Sciatic nerve (tissue), 2 donors: ENCODE measurements around the gene MTMR2. TPM values are rescaled to one million over a fixed set of nuclear protein-coding genes. Genes with fewer than 3 reads are reported as not detected.
A peak's percentile ranks its signal among the peaks of the same experiment; 100 is the strongest.
"Not testable (repeated sequence)": the region's sequence is repeated elsewhere in the genome, so short reads cannot be mapped to it uniquely, and the experiment has no call there.

Source experiments
- ATAC-seq: fragments of 200-7000 bp; cut with Tn5 transposase; one replicate; pipeline ENCODE4 v1.9.1; 2020; ENCODE audit warnings: mild to moderate bottlenecking, moderate library complexity
- DNase-seq: peaks from one replicate; pipeline ENCODE4 v3.0.0-alpha.2; 2020; ENCODE audit warnings: low spot score
- intact Hi-C: fragments of 100-400 bp; cut with DNase I; formaldehyde crosslinking; loops from one replicate; pipeline ENCODE4 v1.14.2; 2022
- total RNA-seq: library from RNA; stranded (reverse); fragmentation: NEBNext Ultra II Directional; extraction: Animal tissue kit (Norgen Biotek cat#: 25700); gene quantifications from one replicate; pipeline ENCODE4 v1.2.1, GENCODE V29; 2021
- donor health status: DM: no; HTN: no; CAD: no.
- donor health status: DM: no; HTN: no; CAD: no.

MTMR2 gene
- total RNA-seq, 1 donor from 2014 or later = 31.5 TPM

- ATAC-seq (peak; percentile 96), DNase-seq (peak; percentile 69)
- intact Hi-C loops = no loop called here
Observed at GRCh38 chr11:95835768-95836488, 88.0 kb downstream of the MTMR2 start.

- intact Hi-C loops = no loop called here
- no peak for DNase-seq
- ATAC-seq = peak; percentile 67
Observed at GRCh38 chr11:95835351-95835750, 88.6 kb downstream of the MTMR2 start.

GRCh38 chr11:95833378-95833777 lies 90.5 kb downstream of the MTMR2 start:
- ATAC-seq = no peak
- no peak for DNase-seq
- intact Hi-C loops = no loop called here

DNA sequence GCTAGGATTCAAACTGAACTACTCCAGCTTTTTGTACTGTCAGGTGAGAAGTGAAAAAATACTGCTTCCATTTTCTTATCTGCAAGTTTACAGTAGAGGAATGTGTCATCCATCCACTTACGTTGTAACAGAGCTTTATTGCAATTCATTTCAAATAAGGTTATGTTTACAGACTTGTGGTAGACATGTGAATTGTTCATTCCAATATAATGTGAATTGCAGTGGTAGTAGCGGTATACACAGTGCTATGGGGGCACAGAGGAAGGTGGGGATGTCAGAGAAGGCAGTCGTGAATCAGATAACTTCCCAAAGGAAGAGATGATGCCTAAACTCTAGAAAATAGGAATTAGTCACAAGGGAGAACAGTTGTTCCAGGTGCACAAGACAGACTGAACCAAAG lies 91.1 kb downstream of the MTMR2 start:
- DNase-seq (no peak), ATAC-seq (no peak)
- intact Hi-C loops = no loop called here

DNA sequence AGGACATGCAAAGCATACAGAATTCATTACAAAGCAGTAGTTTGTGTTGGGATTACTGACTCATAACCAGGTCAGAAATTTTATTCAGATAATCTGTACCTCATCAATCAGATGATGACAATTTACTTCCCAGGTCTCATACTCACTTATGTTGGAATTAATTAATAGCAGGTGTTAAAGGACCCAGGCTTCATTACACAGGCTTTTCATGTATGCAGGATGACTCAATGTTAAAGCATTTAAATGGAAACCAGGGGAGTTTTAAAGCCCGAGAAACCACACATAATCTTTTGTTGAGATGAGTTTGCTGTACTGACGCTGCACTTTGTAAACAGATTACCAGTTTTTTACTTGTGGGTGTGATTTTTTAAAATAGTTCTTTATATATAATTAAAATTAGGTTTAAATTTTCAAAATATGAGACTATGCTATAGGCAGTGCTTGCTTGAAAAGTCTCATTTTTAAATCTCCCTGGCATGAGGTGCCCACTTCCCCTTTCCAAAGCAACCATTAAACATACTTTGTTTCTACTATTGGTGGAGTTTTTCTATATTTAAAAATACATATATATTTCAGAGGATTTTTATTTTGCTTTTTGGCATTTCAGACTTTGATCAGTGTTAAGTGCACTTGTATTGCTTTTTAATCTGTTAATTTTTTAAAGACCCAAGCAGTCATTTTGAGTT lies 92.6 kb downstream of the MTMR2 start:
- no peak for ATAC-seq
- DNase-seq = no peak
- intact Hi-C loops = no loop called here

- intact Hi-C loops = no loop called here
- no peak for DNase-seq
Observed at GRCh38 chr11:95829580-95830259, 94.2 kb downstream of the MTMR2 start.

DNA sequence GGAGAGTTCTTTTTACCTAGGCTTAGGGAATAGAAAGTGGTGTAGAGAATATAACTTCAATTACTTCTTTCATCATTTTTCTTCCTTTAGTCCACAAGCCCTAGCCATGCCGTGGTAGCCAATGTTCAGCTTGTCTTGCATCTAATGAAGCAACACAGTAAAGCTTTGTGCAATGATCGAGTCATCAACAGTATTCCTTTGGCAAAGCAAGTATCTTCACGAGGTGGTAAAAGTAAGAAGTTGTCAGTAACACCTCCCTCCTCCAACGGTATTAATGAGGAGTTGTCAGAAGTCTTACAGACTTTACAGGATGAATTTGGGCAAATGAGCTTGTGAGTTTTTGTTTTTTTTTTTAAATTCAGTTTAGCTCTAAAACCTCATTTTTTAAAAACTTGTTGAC lies 96.2 kb downstream of the MTMR2 start:
- DNase-seq (no peak), ATAC-seq (no peak)
- intact Hi-C loops = no loop called here

More at GRCh38 chr11:95829580-95830259, 94.2 kb downstream of the MTMR2 start:
- no peak for ATAC-seq

- DNase-seq (no peak), ATAC-seq (no peak)
- intact Hi-C loops = no loop called here
Observed at GRCh38 chr11:95821640-95822039, 102.3 kb downstream of the MTMR2 start.

GRCh38 chr11:95816037-95816436 lies 107.9 kb downstream of the MTMR2 start:
- no peak for DNase-seq
- no peak for ATAC-seq
- intact Hi-C loops = no loop called here

GRCh38 chr11:95811052-95811451 lies 112.9 kb downstream of the MTMR2 start:
- ATAC-seq, DNase-seq, intact Hi-C loops: not testable (repeated sequence)

GRCh38 chr11:95806464-95806863 lies 117.4 kb downstream of the MTMR2 start:
- intact Hi-C loops = not testable (repeated sequence)

GRCh38 chr11:95805869-95806268 lies 118.0 kb downstream of the MTMR2 start:
- DNase-seq (no peak), ATAC-seq (no peak)
- intact Hi-C loops = no loop called here

More at GRCh38 chr11:95806464-95806863, 117.4 kb downstream of the MTMR2 start:
- ATAC-seq, DNase-seq: not testable (repeated sequence)

- ATAC-seq (no peak), DNase-seq (no peak)
- intact Hi-C loops = no loop called here
Observed at GRCh38 chr11:95803973-95804372, 119.9 kb downstream of the MTMR2 start.

DNA sequence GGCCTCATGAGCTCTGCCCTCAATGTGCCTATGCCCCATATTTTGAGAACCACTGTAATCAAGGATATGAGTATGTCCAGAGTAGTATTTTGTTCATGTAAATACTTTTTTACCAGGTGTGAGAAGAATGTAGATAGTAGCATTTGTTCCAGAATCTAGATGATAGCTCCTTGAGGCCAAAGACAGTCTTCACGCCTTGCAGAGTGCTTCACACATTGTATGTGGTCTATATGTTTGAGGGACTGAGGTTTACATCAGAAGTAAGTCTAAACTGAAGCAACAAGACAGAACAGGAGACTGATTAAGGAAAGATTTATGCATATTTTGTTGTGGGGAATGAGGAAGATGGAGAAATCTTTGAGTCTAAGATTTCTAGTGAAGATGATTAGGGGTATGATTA lies 121.1 kb downstream of the MTMR2 start:
- intact Hi-C loops = no loop called here
- no peak for DNase-seq
- ATAC-seq = no peak

- DNase-seq (no peak), ATAC-seq (no peak)
- intact Hi-C loops = no loop called here
Observed at GRCh38 chr11:95800438-95800837, 123.5 kb downstream of the MTMR2 start.

DNA sequence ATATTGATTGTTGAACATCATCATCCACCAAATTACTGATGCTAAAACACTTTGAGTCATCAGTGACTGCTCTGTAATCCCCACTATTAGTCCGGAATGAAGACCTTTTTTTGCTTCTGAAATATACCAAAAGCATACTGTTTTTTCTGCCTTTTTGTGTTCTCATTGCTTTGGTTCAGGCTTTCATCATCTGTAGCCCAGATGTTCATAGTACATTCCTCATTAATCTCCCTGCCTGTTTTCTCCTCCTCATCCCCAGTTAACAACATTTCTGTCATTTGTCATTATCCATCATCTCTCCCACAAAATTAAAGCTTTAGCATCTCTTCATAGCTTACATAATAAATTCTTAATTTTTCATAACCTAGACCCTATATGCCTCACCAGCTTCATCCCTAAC lies 124.4 kb downstream of the MTMR2 start:
- ATAC-seq (no peak), DNase-seq (no peak)
- intact Hi-C loops = no loop called here

DNA sequence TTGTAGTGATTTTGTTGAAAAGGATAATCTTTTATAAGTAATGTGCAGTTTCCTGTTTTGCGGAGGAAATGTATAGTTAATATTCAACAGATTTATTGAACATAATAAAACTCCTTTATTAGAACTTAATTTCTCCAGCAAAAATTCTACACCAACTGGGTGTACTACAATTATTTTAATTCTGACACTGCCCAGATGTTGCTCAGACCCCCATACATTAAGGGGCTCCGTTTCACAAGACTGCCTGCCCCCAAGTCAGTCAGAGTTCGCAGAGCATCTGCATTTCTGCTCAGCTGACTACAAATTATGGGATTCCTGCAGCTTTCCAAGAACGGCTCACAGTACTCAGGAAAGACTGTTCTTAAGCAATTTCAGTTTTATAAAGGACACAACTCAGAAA lies 127.4 kb downstream of the MTMR2 start:
- DNase-seq = no peak
- intact Hi-C loops = no loop called here
- ATAC-seq = no peak

DNA sequence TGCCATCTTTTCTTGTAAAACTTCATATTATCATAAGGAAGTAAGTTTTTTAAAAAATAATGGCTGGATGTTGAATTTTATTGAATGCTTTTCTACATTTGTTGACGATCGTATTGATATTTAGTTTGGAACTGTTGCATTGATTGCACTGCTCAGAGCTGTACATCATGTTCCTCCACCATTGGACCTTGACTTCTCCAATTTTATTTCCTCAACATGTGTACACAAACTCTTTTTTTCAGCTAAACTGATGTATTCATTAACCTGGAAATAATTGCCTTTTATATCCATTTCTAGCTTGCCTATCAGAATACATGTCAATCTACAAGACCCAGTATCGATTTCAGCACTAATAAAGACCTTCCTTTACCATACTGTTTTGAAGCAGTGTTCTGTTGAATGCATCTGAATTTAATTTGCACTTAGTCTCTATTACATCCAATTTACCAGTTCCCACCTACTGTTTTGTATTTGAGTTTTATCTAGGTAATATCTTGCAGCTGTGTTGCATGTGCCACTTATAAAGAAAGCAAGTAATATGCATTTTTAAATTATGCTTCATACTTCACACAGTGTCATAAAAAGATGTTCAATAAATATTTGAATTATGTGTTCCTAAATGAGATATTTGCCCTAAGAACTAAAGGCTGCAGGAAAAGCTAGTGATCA lies 128.1 kb downstream of the MTMR2 start:
- ATAC-seq (no peak), DNase-seq (no peak)
- intact Hi-C loops = no loop called here

- no peak for ATAC-seq
- intact Hi-C loops = no loop called here
- no peak for DNase-seq
Observed at GRCh38 chr11:95794086-95794485, 129.8 kb downstream of the MTMR2 start.

- intact Hi-C loops = no loop called here
- no peak for DNase-seq
- no peak for ATAC-seq
Observed at GRCh38 chr11:95793116-95793515, 130.8 kb downstream of the MTMR2 start.
